ENCODE results near the gene ACAD9.
"Not testable (repeated sequence)": the region's sequence is repeated elsewhere in the genome, so short reads cannot be mapped to it uniquely, and the experiment has no call there.

ACAD9 gene

GRCh38 chr3:128863560-128863959 is 15.9 kb upstream of the ACAD9 start:
- DNase-seq = no peak

- DNase-seq = no peak
Measured at GRCh38 chr3:128864351-128864811, 15.0 kb upstream of the ACAD9 start.

GRCh38 chr3:128864849-128865804 is 14.3 kb upstream of the ACAD9 start:
- DNase-seq = not testable (repeated sequence)

GRCh38 chr3:128867200-128868125 is 12.0 kb upstream of the ACAD9 start:
- DNase-seq = no peak

- no peak for DNase-seq
Measured at GRCh38 chr3:128870347-128870746, 9.1 kb upstream of the ACAD9 start.

- DNase-seq = no peak
Measured at GRCh38 chr3:128872282-128872681, 7.1 kb upstream of the ACAD9 start.

- no peak for DNase-seq
Measured at GRCh38 chr3:128872744-128873143, 6.7 kb upstream of the ACAD9 start.

GRCh38 chr3:128873244-128874022 is 6.0 kb upstream of the ACAD9 start:
- DNase-seq = no peak

GRCh38 chr3:128874481-128875180 is 4.8 kb upstream of the ACAD9 start:
- DNase-seq = no peak

GRCh38 chr3:128875556-128876120 is 3.8 kb upstream of the ACAD9 start:
- no peak for DNase-seq

- DNase-seq = no peak
Measured at GRCh38 chr3:128878011-128878457, 1.4 kb upstream of the ACAD9 start.

- no peak for DNase-seq
Measured at GRCh38 chr3:128878556-128879124, 780 bp upstream of the ACAD9 start.

- DNase-seq = no peak
Measured at GRCh38 chr3:128879991-128880390, 571 bp downstream of the ACAD9 start.

- DNase-seq = not testable (repeated sequence)
Measured at GRCh38 chr3:128880455-128880854, 1.0 kb downstream of the ACAD9 start.

GRCh38 chr3:128881576-128881975 is 2.2 kb downstream of the ACAD9 start:
- no peak for DNase-seq

GRCh38 chr3:128882719-128883118 is 3.3 kb downstream of the ACAD9 start:
- no peak for DNase-seq

- DNase-seq = no peak
Measured at GRCh38 chr3:128884992-128885391, 5.6 kb downstream of the ACAD9 start.

- no peak for DNase-seq
Measured at GRCh38 chr3:128889139-128889894, 9.9 kb downstream of the ACAD9 start.

- DNase-seq = no peak
Measured at GRCh38 chr3:128895843-128896697, 16.6 kb downstream of the ACAD9 start.

All from NCI-H1092 (cell line).